ENCODE data around the gene PRKRA. TPM values are rescaled to one million over a fixed set of nuclear protein-coding genes. Genes with fewer than 3 reads are reported as not detected.

The PRKRA gene
- total RNA-seq, 1 experiment from 2014 or later = 49.8 TPM

DNA sequence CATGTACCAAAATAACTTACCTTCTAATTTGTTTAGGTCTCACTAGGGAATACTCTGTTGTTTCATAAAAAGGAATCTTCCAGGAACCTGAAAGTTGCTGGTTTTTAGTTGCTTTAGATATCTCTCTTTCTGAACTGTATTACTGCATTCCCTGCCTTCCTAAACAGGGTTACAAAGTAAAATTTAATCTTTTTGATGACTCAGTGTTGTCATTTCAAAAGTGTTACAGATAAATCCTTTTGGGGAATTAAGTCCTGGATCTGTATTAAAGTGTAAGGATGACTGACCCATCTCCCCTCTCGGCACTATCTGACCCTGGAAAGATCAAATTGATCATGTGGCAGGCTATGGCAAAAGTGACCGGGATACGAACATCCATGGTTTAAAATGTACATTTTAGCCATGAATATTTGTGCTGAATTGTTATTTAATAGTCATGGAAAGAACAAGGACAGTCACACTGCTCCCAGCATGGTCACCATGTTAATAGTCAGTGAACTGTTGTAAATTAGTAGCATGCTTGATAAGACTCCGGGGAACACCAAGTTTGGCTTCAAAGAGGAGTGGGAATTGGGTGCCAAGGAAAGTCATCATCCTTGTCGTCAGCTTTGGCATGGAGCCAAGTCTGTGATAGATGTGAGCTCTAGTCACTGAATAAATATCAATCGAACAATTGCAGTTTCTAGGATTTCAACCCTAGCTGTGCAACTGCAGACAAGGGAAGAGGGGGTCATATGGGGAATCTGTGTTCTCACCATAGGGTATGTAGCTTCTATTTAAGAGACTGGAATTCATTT lies 33.5 kb upstream of the PRKRA start:
- Histone ChIP-seq H3K9me3 (ENCODE audit: control insufficient read depth in 1 of 2, insufficient read depth in 1 of 2, low read depth in 1 of 2, low read length in 2 of 2) (no peaks in the 10 kb centered on the region), H3K4me2 (ENCODE audit: low read length) (no peak overlapping the region), H3K4me1 (ENCODE audit: control insufficient read depth in 1 of 2, insufficient read depth in 2 of 2, low read length in 2 of 2) (peaks cover 9 to 14% of the 10 kb centered on the region in 2 experiments; a peak in 3 of 4 replicates), H2AFZ (ENCODE audit: low read depth, low read length, poor library complexity, severe bottlenecking) (no peak overlapping the region), H3K27me3 (ENCODE audit: insufficient read depth, low read length) (no peaks in the 10 kb centered on the region), H4K20me1 (ENCODE audit: insufficient read depth) (no peaks in the 10 kb centered on the region; the same call in 1 of the 2 replicates), H3K27ac (ENCODE audit: low read depth, low read length) (no peak overlapping the region), H3K9me2 (ENCODE audit: insufficient read depth) (no peaks in the 10 kb centered on the region), H3K79me2 (ENCODE audit: insufficient read depth, low read length) (peaks cover 49% of the 10 kb centered on the region), H3K9ac (ENCODE audit: low read length) (no peak overlapping the region), H3K36me3 (ENCODE audit: control insufficient read depth in 1 of 2, insufficient read depth in 2 of 2, low read length in 2 of 2) (peaks cover 0 to 4% of the 10 kb centered on the region in 2 experiments; a peak in 1 of 4 replicates), H3K4me3 (replicated peaks in 1 of 2; ENCODE audit: low read depth in 1 of 2, low read length in 2 of 2) (no peak overlapping the region)
- no peak for ATAC-seq
- no TSS peak for BruUV-seq (replicated peaks)
- TF ChIP-seq SP1 (IDR thresholded peaks at IDR 0.05; ENCODE audit: low read depth) (no peak), ZBTB33 (IDR thresholded peaks at IDR 0.05; ENCODE audit: extremely low read depth, insufficient replicate concordance, low read length) (no peak), ZNF274 (IDR thresholded peaks at IDR 0.05; ENCODE audit: low read depth, low read length) (no peak), REST (IDR thresholded peaks at IDR 0.05; ENCODE audit: low read depth) (no peak), RAD21 (IDR thresholded peaks at IDR 0.05; ENCODE audit: low read depth) (no peak), ELF1 (IDR thresholded peaks at IDR 0.05; ENCODE audit: borderline replicate concordance, low read depth) (no peak), EZH2phosphoT487 (IDR thresholded peaks at IDR 0.05; ENCODE audit: borderline replicate concordance) (no peak), POLR2A (IDR thresholded peaks at IDR 0.05; ENCODE audit: borderline replicate concordance, extremely low read depth, insufficient read depth, insufficient read length) (no peak), JUND (IDR thresholded peaks at IDR 0.05) (no peak), FOSL1 (IDR thresholded peaks at IDR 0.05; ENCODE audit: low read depth) (no peak), EZH2 (IDR thresholded peaks at IDR 0.05) (no peak)
- TF ChIP-seq, protein P1, sequence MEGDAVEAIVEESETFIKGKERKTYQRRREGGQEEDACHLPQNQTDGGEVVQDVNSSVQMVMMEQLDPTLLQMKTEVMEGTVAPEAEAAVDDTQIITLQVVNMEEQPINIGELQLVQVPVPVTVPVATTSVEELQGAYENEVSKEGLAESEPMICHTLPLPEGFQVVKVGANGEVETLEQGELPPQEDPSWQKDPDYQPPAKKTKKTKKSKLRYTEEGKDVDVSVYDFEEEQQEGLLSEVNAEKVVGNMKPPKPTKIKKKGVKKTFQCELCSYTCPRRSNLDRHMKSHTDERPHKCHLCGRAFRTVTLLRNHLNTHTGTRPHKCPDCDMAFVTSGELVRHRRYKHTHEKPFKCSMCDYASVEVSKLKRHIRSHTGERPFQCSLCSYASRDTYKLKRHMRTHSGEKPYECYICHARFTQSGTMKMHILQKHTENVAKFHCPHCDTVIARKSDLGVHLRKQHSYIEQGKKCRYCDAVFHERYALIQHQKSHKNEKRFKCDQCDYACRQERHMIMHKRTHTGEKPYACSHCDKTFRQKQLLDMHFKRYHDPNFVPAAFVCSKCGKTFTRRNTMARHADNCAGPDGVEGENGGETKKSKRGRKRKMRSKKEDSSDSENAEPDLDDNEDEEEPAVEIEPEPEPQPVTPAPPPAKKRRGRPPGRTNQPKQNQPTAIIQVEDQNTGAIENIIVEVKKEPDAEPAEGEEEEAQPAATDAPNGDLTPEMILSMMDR (IDR thresholded peaks at IDR 0.05 in 2 of 3, conservative IDR thresholded peaks at IDR 0.05 in 1 of 3; ENCODE audit: borderline replicate concordance in 1 of 3, insufficient read depth in 1 of 3, low read depth in 2 of 3, low read length in 2 of 3) = no peak
- RAD21 ChIA-PET (ENCODE audit: low non-redundant PET in 1 of 2, low total read pairs in 2 of 2, uncharacterized antibody in 2 of 2, unreplicated experiment in 2 of 2) = no interaction called here
- POLR2A ChIA-PET = no interaction called here
- no peak for DNase-seq (ENCODE audit: low read depth, low spot score)
- intact Hi-C loops (cut with micrococcal nuclease) = no loop called here
- CTCF ChIA-PET = no interaction called here
